Sigmoid colon (tissue), 4 donors: ENCODE measurements around the gene ZFYVE1.

Experiments used
- CTCF ChIP-seq, 4 experiments: fragments of 450-650 bp in 3 of 4; fragments of 200-600 bp in 1 of 4; IDR thresholded peaks; one replicate each; pipeline ENCODE4 v1.5.1; 2016 to 2019; ENCODE audit warnings: antibody characterized with exemption in 4 of 4, mild to moderate bottlenecking in 3 of 4, moderate library complexity in 2 of 4
- EP300 ChIP-seq, 4 donors: sonication (generic); formaldehyde crosslinking; IDR thresholded peaks; one replicate each; pipeline ENCODE4 v1.6.1; 2017; ENCODE audit warnings: antibody characterized with exemption in 4 of 4
- POLR2A ChIP-seq, 2 donors: fragments of 450-650 bp; IDR thresholded peaks; one replicate each; pipeline ENCODE4 v1.6.1; 2016; ENCODE audit warnings: antibody characterized with exemption in 2 of 2, mild to moderate bottlenecking in 2 of 2, moderate library complexity in 2 of 2
- POLR2AphosphoS5 ChIP-seq, 4 donors: sonication (generic); formaldehyde crosslinking; IDR thresholded peaks; one replicate each; pipeline ENCODE4 v1.6.1; 2017; ENCODE audit warnings: antibody characterized with exemption in 4 of 4

- TF ChIP-seq CTCF (IDR thresholded peaks at IDR 0.05) (no peak), POLR2AphosphoS5 (IDR thresholded peaks at IDR 0.05) (no peak), EP300 (IDR thresholded peaks at IDR 0.05) (no peak), POLR2A (IDR thresholded peaks at IDR 0.05) (no peak)
These were observed 22.5 kb upstream of the ZFYVE1 start for GRCh38 chr14:73049428-73049827.
